LNCaP clone FGC (cell line): ENCODE measurements around the gene MND1.

Experiments
- DNase-seq: peaks from one replicate; pipeline ENCODE4 v3.0.0-alpha.2; 2011; ENCODE audit warnings: low read depth
- H3K4me3 ChIP-seq: 2 replicates; pipeline ENCODE4 v1.5.1; 2011; ENCODE audit warnings: mild to moderate bottlenecking, low read depth, low read length, control low read depth
- CTCF ChIP-seq: IDR thresholded peaks from 2 replicates; pipeline ENCODE4 v1.5.1; 2012; ENCODE audit warnings: mild to moderate bottlenecking; ENCODE audit not compliant: control insufficient read depth, insufficient read depth; ENCODE audit errors: extremely low read depth

The MND1 gene

GRCh38 chr4:153419673-153420278 is 75.3 kb downstream of the MND1 start:
- H3K4me3 ChIP-seq, result no peak overlapping the region
- no peak for DNase-seq
- TF ChIP-seq CTCF, result no peak

DNA sequence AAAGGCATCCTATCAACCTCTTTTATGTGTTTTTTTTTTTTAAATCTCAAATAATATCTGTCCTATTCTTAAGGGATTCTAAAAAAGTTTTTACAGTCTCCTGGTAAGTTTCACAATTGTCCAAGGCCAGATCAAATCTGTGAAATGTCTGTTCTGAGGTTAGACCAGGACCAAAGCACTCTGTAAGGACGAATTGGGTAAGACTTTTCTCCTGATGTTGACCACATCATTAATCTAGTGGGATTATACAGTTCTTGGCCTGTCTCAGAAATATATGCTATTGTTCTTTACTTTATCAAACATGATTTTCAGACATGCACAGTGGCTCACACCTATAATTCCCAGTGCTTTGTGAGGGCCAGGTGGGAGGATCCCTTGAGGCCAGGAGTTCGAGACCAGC is 75.9 kb downstream of the MND1 start:
- no peak for DNase-seq
- no peak overlapping the region for H3K4me3 ChIP-seq
- no peak for TF ChIP-seq CTCF

DNA sequence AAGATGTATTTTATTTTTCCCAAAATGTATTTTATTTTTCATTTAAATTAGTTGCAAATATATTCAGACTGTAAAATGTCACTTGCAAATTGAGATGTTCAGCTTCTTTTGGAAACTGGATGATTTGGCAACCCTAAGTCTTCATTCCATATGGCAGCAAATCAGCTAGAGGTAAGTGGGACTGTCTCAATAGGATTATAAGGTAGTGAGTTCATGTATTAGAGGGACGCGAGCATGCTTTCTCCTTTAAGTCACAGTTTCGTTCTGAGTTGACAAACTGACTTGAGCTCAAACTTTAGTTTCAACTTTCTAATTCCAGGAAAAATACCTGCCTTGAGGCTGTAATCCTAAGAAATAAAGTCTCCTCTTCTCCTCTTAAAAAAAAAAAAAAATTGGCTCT is 77.5 kb downstream of the MND1 start:
- no peak for TF ChIP-seq CTCF
- H3K4me3 ChIP-seq, result no peak overlapping the region
- DNase-seq, result no peak

GRCh38 chr4:153426207-153426885 is 81.9 kb downstream of the MND1 start:
- no peak for DNase-seq
- no peak overlapping the region for H3K4me3 ChIP-seq
- TF ChIP-seq CTCF, result no peak

DNA sequence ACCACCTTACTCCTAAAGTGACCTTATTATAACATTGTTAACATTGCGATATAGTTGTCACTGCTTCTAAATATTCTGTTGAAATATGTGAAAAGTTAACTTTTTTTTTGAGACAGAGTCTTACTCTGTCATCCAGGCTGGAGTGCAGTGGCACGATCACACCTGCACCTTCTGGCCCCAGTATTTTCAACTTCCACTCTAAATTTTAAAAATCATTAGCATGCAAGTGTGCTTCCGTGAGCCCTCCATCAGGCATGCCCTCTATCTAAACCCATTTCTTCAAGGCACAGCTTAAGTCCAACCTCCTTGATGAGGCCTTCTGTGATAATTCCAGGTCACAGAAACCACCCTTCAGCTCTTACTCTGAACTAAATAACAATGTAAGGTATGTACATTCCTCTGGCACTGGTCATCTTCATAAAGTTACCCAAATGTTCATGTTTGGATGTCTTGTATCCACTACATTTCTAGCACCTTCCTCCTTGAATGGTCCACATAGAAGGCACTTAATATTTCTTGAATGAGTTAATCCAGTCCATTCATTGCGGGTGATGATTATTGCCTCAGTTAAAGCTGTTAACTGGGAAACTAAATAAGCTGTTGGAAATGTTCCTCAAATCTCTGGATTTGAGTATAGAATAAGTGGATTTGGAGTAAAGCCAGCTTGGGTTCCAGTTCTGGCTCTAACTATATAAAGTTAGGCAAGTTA is 83.0 kb downstream of the MND1 start:
- no peak overlapping the region for H3K4me3 ChIP-seq
- DNase-seq, result no peak
- no peak for TF ChIP-seq CTCF

- no peak for TF ChIP-seq CTCF
- H3K4me3 ChIP-seq, result no peak overlapping the region
- DNase-seq, result no peak
Measured at GRCh38 chr4:153428941-153429475, 84.5 kb downstream of the MND1 start.
